ENCODE data around the gene NSMF. TPM values are rescaled to one million over a fixed set of nuclear protein-coding genes. Genes with fewer than 3 reads are reported as not detected.

The NSMF gene
- total RNA-seq, 1 experiment from 2014 or later: 73.4 TPM

GRCh38 chr9:137460363-137461315, 1.5 kb upstream of the NSMF start:
- H3K4me3 ChIP-seq: no peak overlapping the region
- no peaks in the 10 kb centered on the region for H3K9me2 ChIP-seq (ENCODE audit: insufficient read depth)
- CTCF ChIA-PET: no interaction called here
- TF ChIP-seq CTCF (conservative IDR thresholded peaks at IDR 0.05) (no peak), EZH2 (IDR thresholded peaks at IDR 0.05; ENCODE audit: low read depth) (no peak)
- H3K4me1 ChIP-seq (replicated peaks; ENCODE audit: insufficient read depth): 0 out of 2 replicates have a peak, but pooled peaks cover 4% of the 10 kb centered on the region
- 0 out of 2 replicates have a peak, but pooled peaks cover 3% of the 10 kb centered on the region for H3K79me2 ChIP-seq (ENCODE audit: low read depth)
- H3F3A ChIP-seq (ENCODE audit: insufficient read depth, low read depth): peaks cover 9% of the 10 kb centered on the region; the same call in 1 of the 2 replicates
- H3K9me3 ChIP-seq (ENCODE audit: insufficient read depth, low read depth): no peaks in the 10 kb centered on the region
- POLR2A ChIA-PET (ENCODE audit: unreplicated experiment): no interaction called here
- no peak for DNase-seq
- H3K27me3 ChIP-seq (ENCODE audit: insufficient read depth, low read depth): 0 out of 2 replicates have a peak, but pooled peaks cover under 1% of the 10 kb centered on the region
- peaks cover 2% of the 10 kb centered on the region; the same call in 1 of the 2 replicates for H3K36me3 ChIP-seq (ENCODE audit: low read depth)
- no peak overlapping the region for H3K4me2 ChIP-seq
- BruUV-seq (replicated peaks): no TSS peak
- intact Hi-C loops (cut with micrococcal nuclease; ENCODE audit: unreplicated experiment): no loop called here
- H2AFZ ChIP-seq: no peak overlapping the region
- H3K27ac ChIP-seq: no peak overlapping the region
- H4K20me1 ChIP-seq (ENCODE audit: insufficient read depth): no peaks in the 10 kb centered on the region

- Histone ChIP-seq H3F3A (ENCODE audit: insufficient read depth, low read depth) (peaks cover 9% of the 10 kb centered on the region; the same call in 1 of the 2 replicates), H3K9me2 (ENCODE audit: insufficient read depth) (no peaks in the 10 kb centered on the region), H3K27ac (no peak overlapping the region), H4K20me1 (ENCODE audit: insufficient read depth) (no peaks in the 10 kb centered on the region), H3K9me3 (ENCODE audit: insufficient read depth, low read depth) (no peaks in the 10 kb centered on the region), H3K4me2 (peak overlapping the region; percentile 82), H3K79me2 (ENCODE audit: low read depth) (0 out of 2 replicates have a peak, but pooled peaks cover 3% of the 10 kb centered on the region), H3K36me3 (ENCODE audit: low read depth) (peaks cover 3% of the 10 kb centered on the region; the same call in 1 of the 2 replicates), H3K27me3 (ENCODE audit: insufficient read depth, low read depth) (no peaks in the 10 kb centered on the region), H3K4me1 (replicated peaks; ENCODE audit: insufficient read depth) (0 out of 2 replicates have a peak, but pooled peaks cover 4% of the 10 kb centered on the region), H3K4me3 (peak overlapping the region; percentile 68; the same call in 1 of the 2 replicates), H2AFZ (peak overlapping the region; percentile 85)
- BruUV-seq (replicated peaks): no TSS peak
- DNase-seq: no peak
- TF ChIP-seq EZH2 (IDR thresholded peaks at IDR 0.05; ENCODE audit: low read depth): no peak
- no peak for TF ChIP-seq CTCF (conservative IDR thresholded peaks at IDR 0.05)
- CTCF ChIA-PET: interaction anchor here (0.5 kb wide), 1 partner anchor 194 kb away, joined by 3 read pairs; no protein-coding TSS in a partner anchor
- POLR2A ChIA-PET (ENCODE audit: unreplicated experiment): interaction anchor here (0.6 to 0.7 kb wide), 3 partner anchors 23 to 54 kb away, joined by 3 to 6 read pairs (median 4); no protein-coding TSS in a partner anchor
- intact Hi-C loops (cut with micrococcal nuclease; ENCODE audit: unreplicated experiment): loop anchor here (1.0 kb wide), 1 partner anchor 47 kb away; no protein-coding TSS in a partner anchor
Observed at GRCh38 chr9:137459601-137460362, 648 bp upstream of the NSMF start.
